Measurements from ENCODE around the gene SLC35D1. TPM values are rescaled to one million over a fixed set of nuclear protein-coding genes. Genes with fewer than 3 reads are reported as not detected.
"Not testable (repeated sequence)": the region's sequence is repeated elsewhere in the genome, so short reads cannot be mapped to it uniquely, and the experiment has no call there.

SLC35D1 gene
- total RNA-seq, 1 donor from 2014 or later: 11.8 TPM

GRCh38 chr1:67077593-67077992 is 23.6 kb upstream of the SLC35D1 start:
- no peak for DNase-seq (ENCODE audit: low read depth, low spot score)
- no peak for TF ChIP-seq CTCF (conservative IDR thresholded peaks at IDR 0.05)

GRCh38 chr1:67072749-67073148 is 18.8 kb upstream of the SLC35D1 start:
- H3K27me3 Mint-ChIP-seq (ENCODE audit: low read depth): no peaks in the 10 kb centered on the region

More at GRCh38 chr1:67077593-67077992, 23.6 kb upstream of the SLC35D1 start:
- H3K27me3 Mint-ChIP-seq (ENCODE audit: low read depth): no peaks in the 10 kb centered on the region
- H3K4me3 Mint-ChIP-seq: no peak overlapping the region
- H3K27ac Mint-ChIP-seq (ENCODE audit: unreplicated experiment): no peak overlapping the region
- H3K9me3 Mint-ChIP-seq: peaks cover 2% of the 10 kb centered on the region
- peaks cover 5% of the 10 kb centered on the region for H3K36me3 Mint-ChIP-seq (ENCODE audit: low read depth)
- H3K4me1 Mint-ChIP-seq: no peaks in the 10 kb centered on the region

GRCh38 chr1:67067655-67068054 is 13.7 kb upstream of the SLC35D1 start:
- not testable (repeated sequence) for H3K36me3 Mint-ChIP-seq (ENCODE audit: low read depth); DNase-seq (ENCODE audit: low read depth, low spot score); H3K4me1 Mint-ChIP-seq; H3K27ac Mint-ChIP-seq (ENCODE audit: unreplicated experiment); H3K4me3 Mint-ChIP-seq; H3K27me3 Mint-ChIP-seq (ENCODE audit: low read depth)
- peaks cover 20% of the 10 kb centered on the region for H3K9me3 Mint-ChIP-seq

More at GRCh38 chr1:67072749-67073148, 18.8 kb upstream of the SLC35D1 start:
- no peak overlapping the region for H3K4me3 Mint-ChIP-seq
- H3K36me3 Mint-ChIP-seq (ENCODE audit: low read depth): peaks cover 8% of the 10 kb centered on the region
- H3K27ac Mint-ChIP-seq (ENCODE audit: unreplicated experiment): no peak overlapping the region
- peaks cover 14% of the 10 kb centered on the region for H3K9me3 Mint-ChIP-seq
- no peak for TF ChIP-seq CTCF (conservative IDR thresholded peaks at IDR 0.05)
- no peaks in the 10 kb centered on the region for H3K4me1 Mint-ChIP-seq
- DNase-seq (ENCODE audit: low read depth, low spot score): no peak

GRCh38 chr1:67062412-67062811 is 8.5 kb upstream of the SLC35D1 start:
- Mint-ChIP-seq H3K27me3 (ENCODE audit: low read depth) (no peaks in the 10 kb centered on the region), H3K4me3 (no peak overlapping the region), H3K9me3 (peaks cover 7% of the 10 kb centered on the region), H3K4me1 (peaks cover 17% of the 10 kb centered on the region), H3K27ac (ENCODE audit: unreplicated experiment) (no peak overlapping the region), H3K36me3 (ENCODE audit: low read depth) (peaks cover 3% of the 10 kb centered on the region)
- DNase-seq (ENCODE audit: low read depth, low spot score): no peak
- no peak for TF ChIP-seq CTCF (conservative IDR thresholded peaks at IDR 0.05)

GRCh38 chr1:67061266-67061665 is 7.3 kb upstream of the SLC35D1 start:
- Mint-ChIP-seq H3K9me3 (no peaks in the 10 kb centered on the region), H3K4me1 (peaks cover 17% of the 10 kb centered on the region), H3K4me3 (no peak overlapping the region), H3K27me3 (ENCODE audit: low read depth) (no peaks in the 10 kb centered on the region), H3K27ac (ENCODE audit: unreplicated experiment) (no peak overlapping the region), H3K36me3 (ENCODE audit: low read depth) (no peaks in the 10 kb centered on the region)
- no peak for DNase-seq (ENCODE audit: low read depth, low spot score)
- TF ChIP-seq CTCF (conservative IDR thresholded peaks at IDR 0.05): no peak

- H3K9me3 Mint-ChIP-seq: no peaks in the 10 kb centered on the region
- H3K36me3 Mint-ChIP-seq (ENCODE audit: low read depth): no peaks in the 10 kb centered on the region
- H3K27me3 Mint-ChIP-seq (ENCODE audit: low read depth): no peaks in the 10 kb centered on the region
- TF ChIP-seq CTCF (conservative IDR thresholded peaks at IDR 0.05): no peak
- no peak overlapping the region for H3K27ac Mint-ChIP-seq (ENCODE audit: unreplicated experiment)
- DNase-seq (ENCODE audit: low read depth, low spot score): no peak
- peaks cover 20% of the 10 kb centered on the region for H3K4me1 Mint-ChIP-seq
- no peak overlapping the region for H3K4me3 Mint-ChIP-seq
These were observed 6.9 kb upstream of the SLC35D1 start for GRCh38 chr1:67060811-67061218.

Data from neural crest cell (in vitro differentiated cells).